Liver (tissue), 9 donors: ENCODE results near the gene ADRA2A. TPM values are rescaled to one million over a fixed set of nuclear protein-coding genes. Genes with fewer than 3 reads are reported as not detected.

Experiments used
- DNase-seq: peaks from one replicate; pipeline ENCODE4 v3.0.0-alpha.2; 2017; ENCODE audit warnings: low spot score
- H3K27ac ChIP-seq, 2 donors: one replicate each; pipeline ENCODE4 v1.7.0; 2013; ENCODE audit warnings: inconsistent platforms in 2 of 2, low read length in 2 of 2, control low read depth in 1 of 2, low read depth in 1 of 2, mild to moderate bottlenecking in 1 of 2
- H3K27me3 ChIP-seq, 4 donors: one replicate each; pipeline versions ENCODE4 v1.6.1 to v1.7.0; 2013; ENCODE audit warnings: low read length in 3 of 4, inconsistent platforms in 1 of 4, mild to moderate bottlenecking in 1 of 4, moderate library complexity in 1 of 4; ENCODE audit not compliant: control insufficient read depth in 4 of 4, insufficient read depth in 4 of 4
- H3K36me3 ChIP-seq, 4 donors: one replicate each; pipeline versions ENCODE4 v1.6.1 to v1.7.0; 2013; ENCODE audit warnings: low read length in 3 of 4, mild to moderate bottlenecking in 3 of 4, low read depth in 1 of 4, moderate library complexity in 1 of 4; ENCODE audit not compliant: control insufficient read depth in 4 of 4, insufficient read depth in 3 of 4
- H3K4me1 ChIP-seq, 4 donors: one replicate each; pipeline versions ENCODE4 v1.6.1 to v1.7.0; 2013; ENCODE audit warnings: low read length in 3 of 4, mild to moderate bottlenecking in 3 of 4, moderate library complexity in 1 of 4; ENCODE audit not compliant: control insufficient read depth in 4 of 4, insufficient read depth in 4 of 4
- H3K4me3 ChIP-seq, 3 donors: one replicate each; pipeline versions ENCODE4 v1.6.1 to v1.7.0; 2013; ENCODE audit warnings: low read length in 3 of 3, control low read depth in 1 of 3, low read depth in 1 of 3, mild to moderate bottlenecking in 1 of 3
- H3K9ac ChIP-seq, 2 donors: one replicate each; pipeline ENCODE4 v1.7.0; 2013; ENCODE audit warnings: low read length in 2 of 2, mild to moderate bottlenecking in 2 of 2, moderate library complexity in 2 of 2, control low read depth in 1 of 2, low read depth in 1 of 2
- H3K9me3 ChIP-seq, 4 donors: one replicate each; pipeline versions ENCODE4 v1.6.1 to v1.7.0; 2013; ENCODE audit warnings: low read length in 3 of 4; ENCODE audit not compliant: control insufficient read depth in 4 of 4
- ATF3 ChIP-seq: IDR thresholded peaks from 2 replicates; pipeline ENCODE4 v1.6.1; 2016; ENCODE audit warnings: antibody characterized with exemption
- CTCF ChIP-seq: fragments of 150-350 bp; IDR thresholded peaks from 2 replicates; pipeline ENCODE4 v1.5.1; 2017; ENCODE audit warnings: improper control_type of control experiment, low read depth, low read length; ENCODE audit not compliant: missing input control
- EGR1 ChIP-seq, 2 donors: IDR thresholded peaks; 2 replicates each; pipeline ENCODE4 v1.6.1; 2016 to 2018; ENCODE audit warnings: antibody characterized with exemption in 2 of 2, low read depth in 2 of 2
- FOXA1 ChIP-seq: IDR thresholded peaks from 2 replicates; pipeline ENCODE4 v1.6.1; 2016; ENCODE audit warnings: antibody characterized with exemption
- FOXA2 ChIP-seq: IDR thresholded peaks from 2 replicates; pipeline ENCODE4 v1.6.1; 2016; ENCODE audit warnings: antibody characterized with exemption
- GABPA ChIP-seq, 2 donors: IDR thresholded peaks in 1 of 2; conservative IDR thresholded peaks in 1 of 2; 2 replicates each; pipeline ENCODE4 v1.6.1; 2016; ENCODE audit warnings: antibody characterized with exemption in 2 of 2, mild to moderate bottlenecking in 1 of 2, moderate library complexity in 1 of 2
- HNF4A ChIP-seq, 2 donors: conservative IDR thresholded peaks; 2 replicates each; pipeline ENCODE4 v1.6.1; 2016; ENCODE audit warnings: antibody characterized with exemption in 2 of 2, mild to moderate bottlenecking in 2 of 2
- HNF4G ChIP-seq: IDR thresholded peaks from 2 replicates; pipeline ENCODE4 v1.6.1; 2016; ENCODE audit warnings: antibody characterized with exemption
- JUND ChIP-seq, 2 donors: IDR thresholded peaks; 2 replicates each; pipeline ENCODE4 v1.6.1; 2016; ENCODE audit warnings: antibody characterized with exemption in 2 of 2
- NR2F2 ChIP-seq: IDR thresholded peaks from 2 replicates; pipeline ENCODE4 v1.6.1; 2016; ENCODE audit warnings: antibody characterized with exemption
- RAD21 ChIP-seq, 2 donors: IDR thresholded peaks; 2 replicates each; pipeline ENCODE4 v1.6.1; 2016; ENCODE audit warnings: antibody characterized with exemption in 2 of 2, mild to moderate bottlenecking in 2 of 2
- RXRA ChIP-seq, 2 donors: IDR thresholded peaks; 2 replicates each; pipeline ENCODE4 v1.6.1; 2017 to 2018; ENCODE audit warnings: antibody characterized with exemption in 2 of 2, mild to moderate bottlenecking in 1 of 2
- SP1 ChIP-seq: IDR thresholded peaks from 2 replicates; pipeline ENCODE4 v1.6.1; 2018; ENCODE audit warnings: antibody characterized with exemption, mild to moderate bottlenecking
- TAF1 ChIP-seq: conservative IDR thresholded peaks from 2 replicates; pipeline ENCODE4 v1.6.1; 2016; ENCODE audit warnings: antibody characterized with exemption, mild to moderate bottlenecking
- YY1 ChIP-seq: IDR thresholded peaks from 2 replicates; pipeline ENCODE4 v1.6.1; 2016; ENCODE audit warnings: antibody characterized with exemption, mild to moderate bottlenecking
- ZBTB33 ChIP-seq: IDR thresholded peaks from 2 replicates; pipeline ENCODE4 v1.6.1; 2016; ENCODE audit warnings: antibody characterized with exemption
- WGBS: extraction: QIAGEN DNeasy Blood & Tissue Kit; methylation state at CpG from one replicate; pipeline ENCODE4 v1.1.7; 2013; 5-methylcytosine and 5-hydroxymethylcytosine counted together
- polyA plus RNA-seq, 2 donors: library from polyadenylated mRNA; stranded (reverse) in 1 of 2; unstranded in 1 of 2; fragments of 200-250 nt in 1 of 2; fragments of >200 nt in 1 of 2; fragmentation: Nextera tagmentation in 1 of 2; extraction: Ambion mirVana in 1 of 2; gene quantifications; one replicate each; pipeline versions ENCODE4 v1.2.1 to v1.2.3, GENCODE V29; 2013 to 2015
- total RNA-seq, 2 donors: library from RNA; depleted of rRNA; stranded (reverse); fragments of >200 nt; gene quantifications; one replicate each; pipeline ENCODE4 v1.2.3, GENCODE V29; 2014
- donor health status: healthy.
- donor health status: healthy.
- donor health status: healthy.
- donor health status: healthy.
- donor health status: healthy.

ADRA2A gene
- total and polyA plus RNA-seq, 4 donors, result 0.15 to 0.50 (median 0.33) TPM

- DNase-seq, result no peak
- no peak overlapping the region for H3K9ac ChIP-seq
- 67% methylated on average over 7 of the region's 7 CpGs for WGBS
These were observed 26.5 kb downstream of the ADRA2A start for GRCh38 chr10:111103196-111103840.

GRCh38 chr10:111104811-111105210 is 28.0 kb downstream of the ADRA2A start:
- Histone ChIP-seq H3K9me3 (no peaks in the 10 kb centered on the region), H3K4me3 (no peak overlapping the region), H3K4me1 (peaks cover 0 to 13% (median 9%) of the 10 kb centered on the region in 4 donors), H3K27ac (no peak overlapping the region), H3K27me3 (no peaks in the 10 kb centered on the region), H3K36me3 (no peaks in the 10 kb centered on the region), H3K9ac (no peak overlapping the region)
- TF ChIP-seq FOXA2, result no peak
- WGBS, result 96% methylated on average over 20 of the region's 20 CpGs
- DNase-seq, result no peak

More at GRCh38 chr10:111103196-111103840, 26.5 kb downstream of the ADRA2A start:
- Histone ChIP-seq H3K36me3 (no peaks in the 10 kb centered on the region), H3K9me3 (no peaks in the 10 kb centered on the region), H3K4me1 (peaks cover 0 to 13% (median 9%) of the 10 kb centered on the region in 4 donors), H3K4me3 (no peak overlapping the region), H3K27me3 (no peaks in the 10 kb centered on the region), H3K27ac (no peak overlapping the region)
- no peak for TF ChIP-seq RAD21 (IDR thresholded peaks at IDR 0.05)
- TF ChIP-seq JUND (IDR thresholded peaks at IDR 0.05), result no peak
- TF ChIP-seq TAF1, result no peak
- no peak for TF ChIP-seq ZBTB33
- TF ChIP-seq EGR1 (IDR thresholded peaks at IDR 0.05; ENCODE audit: low read depth in 2 of 2), result no peak
- TF ChIP-seq GABPA (IDR thresholded peaks at IDR 0.05 in 1 of 2, conservative IDR thresholded peaks at IDR 0.05 in 1 of 2), result no peak
- no peak for TF ChIP-seq YY1
- TF ChIP-seq HNF4A (conservative IDR thresholded peaks at IDR 0.05), result no peak
- no peak for TF ChIP-seq FOXA1

- no peak for DNase-seq
- TF ChIP-seq TAF1 (no peak), HNF4G (no peak), GABPA (IDR thresholded peaks at IDR 0.05 in 1 of 2, conservative IDR thresholded peaks at IDR 0.05 in 1 of 2) (no peak), YY1 (no peak), HNF4A (conservative IDR thresholded peaks at IDR 0.05) (no peak), RXRA (IDR thresholded peaks at IDR 0.05) (no peak), NR2F2 (no peak), CTCF (no peak), SP1 (no peak), ATF3 (no peak)
- H3K4me3 ChIP-seq, result no peak overlapping the region
- H3K36me3 ChIP-seq, result no peaks in the 10 kb centered on the region
- H3K4me1 ChIP-seq, result peaks cover 0 to 13% (median 9%) of the 10 kb centered on the region in 4 donors
- H3K27ac ChIP-seq, result no peak overlapping the region
- no peaks in the 10 kb centered on the region for H3K9me3 ChIP-seq
- WGBS, result 96% methylated on average over 8 of the region's 8 CpGs
- no peaks in the 10 kb centered on the region for H3K27me3 ChIP-seq
- H3K9ac ChIP-seq, result no peak overlapping the region
These were observed 29.3 kb downstream of the ADRA2A start for GRCh38 chr10:111106081-111106480.
